Ecto neural progenitor cell (in vitro differentiated cells): ENCODE results near the gene RERE.
"Not testable (repeated sequence)": the region's sequence is repeated elsewhere in the genome, so short reads cannot be mapped to it uniquely, and the experiment has no call there.

Source experiments
- DNase-seq: peaks from one replicate; pipeline ENCODE4 v3.0.0-alpha.2; 2018; ENCODE audit warnings: low spot score

Gene RERE

DNA sequence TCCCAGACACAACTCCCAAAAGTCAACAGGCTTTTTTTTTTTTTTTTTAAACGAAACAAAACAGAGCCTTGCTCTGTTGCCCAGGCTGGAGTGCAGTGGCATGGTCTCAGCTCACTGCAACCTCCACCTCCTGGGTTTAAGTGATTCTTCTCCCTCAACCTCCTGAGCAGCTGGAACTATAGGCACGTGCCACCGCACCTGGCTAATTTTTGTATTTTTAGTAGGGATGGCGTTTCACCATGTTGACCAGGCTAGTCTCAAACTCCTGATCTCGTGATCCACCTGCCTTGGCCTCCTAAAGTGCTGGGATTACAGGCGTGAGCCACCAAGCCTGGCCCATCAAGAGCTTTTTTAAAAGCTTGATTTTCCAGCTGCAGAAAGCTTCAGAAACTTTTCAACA is 437.1 kb downstream of the RERE start:
- not testable (repeated sequence) for DNase-seq

GRCh38 chr1:8379513-8380186 is 437.8 kb downstream of the RERE start:
- DNase-seq, result no peak

GRCh38 chr1:8378981-8379470 is 438.4 kb downstream of the RERE start:
- DNase-seq, result no peak

- DNase-seq, result no peak
Measured at GRCh38 chr1:8378178-8378577, 439.3 kb downstream of the RERE start.

DNA sequence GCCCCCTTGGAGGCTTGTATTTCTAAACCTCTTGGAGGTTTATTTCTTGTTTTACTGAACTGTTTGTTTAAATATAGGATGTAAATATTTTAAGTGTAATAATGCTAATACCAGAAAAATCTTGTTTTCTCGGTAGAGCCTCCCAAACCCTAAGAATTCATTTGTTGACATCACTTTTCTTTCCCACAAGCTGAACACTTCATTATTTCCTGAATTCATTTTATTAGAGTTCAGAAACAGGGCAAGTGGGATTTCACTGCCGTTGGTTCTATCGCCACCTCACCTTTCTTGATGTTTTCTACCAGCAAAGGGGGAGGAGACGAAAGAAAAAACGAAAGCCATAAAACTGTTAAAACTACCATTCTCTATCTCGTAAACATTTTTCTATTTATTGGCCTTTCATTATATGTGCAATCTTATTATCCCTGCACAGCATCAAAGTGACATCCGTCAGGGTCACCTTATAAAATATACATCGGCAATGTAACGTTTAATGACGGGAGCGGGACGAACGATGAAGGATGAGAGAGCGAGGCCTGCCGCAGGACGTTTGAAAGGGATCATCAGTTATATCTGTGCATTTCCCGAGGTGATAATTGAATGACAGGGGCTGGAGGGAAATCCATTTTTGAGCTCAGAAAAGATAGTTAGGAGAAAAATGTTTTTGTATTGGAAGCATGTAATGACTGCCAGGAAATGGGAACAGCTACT is 440.0 kb downstream of the RERE start:
- no peak for DNase-seq

DNA sequence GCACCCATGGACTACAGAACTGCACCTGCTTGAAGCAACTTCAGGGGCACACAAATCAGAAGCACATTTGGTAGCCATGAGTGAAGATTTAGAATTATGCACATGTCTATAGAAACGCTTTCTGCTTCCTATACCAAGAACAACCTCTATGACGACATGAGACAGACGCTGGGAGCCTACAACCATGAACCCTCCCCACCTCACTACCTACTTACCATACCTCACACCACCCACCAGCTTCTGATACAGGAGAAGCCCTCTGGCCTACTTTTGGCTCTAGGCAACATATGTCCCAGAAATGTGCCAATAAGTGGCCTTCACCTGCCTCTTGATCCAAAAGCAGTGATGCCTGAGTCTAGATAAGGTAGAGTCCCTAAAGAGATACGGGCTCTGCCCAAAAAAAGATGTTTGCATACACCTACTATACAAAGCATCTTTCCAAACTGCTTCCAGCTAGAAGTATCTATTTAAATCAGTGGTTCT is 441.0 kb downstream of the RERE start:
- no peak for DNase-seq

- DNase-seq, result no peak
Measured at GRCh38 chr1:8374812-8375211, 442.6 kb downstream of the RERE start.

DNA sequence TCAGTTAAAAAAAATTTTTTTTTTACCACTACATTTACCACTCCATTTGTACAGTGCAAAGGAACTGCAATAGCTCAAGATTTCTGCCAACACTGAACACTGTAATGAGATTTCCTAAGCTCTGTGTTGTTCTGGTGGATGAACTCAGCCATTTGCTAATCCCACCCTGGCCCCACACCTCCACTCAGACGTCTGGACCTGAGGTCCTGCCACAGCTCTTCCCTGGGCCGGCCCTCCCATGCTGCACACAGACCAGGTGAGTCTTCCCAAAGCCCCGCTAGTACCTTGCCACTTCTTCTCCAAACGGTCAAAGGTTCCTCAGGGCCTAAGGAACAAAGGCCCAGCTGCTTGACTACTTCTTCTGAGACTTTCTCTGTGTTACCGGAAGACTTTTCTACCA is 443.1 kb downstream of the RERE start:
- DNase-seq, result no peak

GRCh38 chr1:8373581-8374241 is 443.7 kb downstream of the RERE start:
- DNase-seq, result peak; percentile 63

- DNase-seq, result no peak
Measured at GRCh38 chr1:8373125-8373524, 444.3 kb downstream of the RERE start.

- no peak for DNase-seq
Measured at GRCh38 chr1:8371372-8371991, 446.0 kb downstream of the RERE start.

- DNase-seq, result no peak
Measured at GRCh38 chr1:8370905-8371315, 446.5 kb downstream of the RERE start.

GRCh38 chr1:8370046-8370881 is 447.2 kb downstream of the RERE start:
- DNase-seq, result no peak

DNA sequence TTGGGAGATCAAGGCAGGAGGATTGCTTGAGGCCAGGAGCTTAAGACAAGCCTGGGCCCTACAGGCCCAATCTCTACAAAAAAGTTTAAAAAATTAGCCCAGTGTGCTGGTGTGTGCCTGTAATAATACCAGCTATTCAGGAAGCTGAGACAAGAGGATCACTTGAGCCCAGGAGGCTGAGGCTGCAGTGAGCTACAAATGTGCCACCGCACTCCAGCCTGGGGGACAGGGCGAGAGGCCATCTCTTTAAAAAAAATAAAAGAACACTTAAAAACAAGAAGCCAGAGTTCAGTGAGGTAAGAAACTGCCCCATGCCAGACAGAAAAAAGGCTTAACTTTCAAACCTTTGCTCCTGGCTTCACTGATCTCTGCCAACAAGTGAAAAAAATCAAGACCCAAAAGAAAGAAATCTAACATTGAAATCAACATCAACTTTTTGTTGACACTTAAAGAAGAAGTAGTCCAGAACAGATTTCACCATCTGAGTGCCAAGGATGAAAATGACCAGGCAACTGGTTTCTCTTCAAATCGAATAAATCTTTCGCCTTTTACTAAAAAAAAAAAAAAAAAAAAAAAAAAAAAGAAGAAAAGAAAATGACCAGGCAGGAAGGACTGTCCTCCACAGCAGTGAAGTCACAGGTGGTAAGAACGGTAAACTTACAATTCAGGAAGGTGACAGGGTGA is 448.3 kb downstream of the RERE start:
- no peak for DNase-seq

GRCh38 chr1:8367571-8368194 is 449.8 kb downstream of the RERE start:
- no peak for DNase-seq

- no peak for DNase-seq
Measured at GRCh38 chr1:8365661-8366362, 451.6 kb downstream of the RERE start.

- no peak for DNase-seq
Measured at GRCh38 chr1:8364528-8365442, 452.7 kb downstream of the RERE start.

- no peak for DNase-seq
Measured at GRCh38 chr1:8363767-8364301, 453.6 kb downstream of the RERE start.
